TTC549 (cell line): ENCODE results near the gene COG4.
"Not testable (repeated sequence)": the region's sequence is repeated elsewhere in the genome, so short reads cannot be mapped to it uniquely, and the experiment has no call there.

Experiments
- FAIRE-seq: peaks from 2 replicates; lab custom pipeline; 2012; peaks lifted over from hg19 to GRCh38; lab: Jason Lieb, UNC

The COG4 gene

GRCh38 chr16:70526403-70526802 lies 3.0 kb upstream of the COG4 start:
- no peak for FAIRE-seq

GRCh38 chr16:70524399-70524825 lies 1.1 kb upstream of the COG4 start:
- not testable (repeated sequence) for FAIRE-seq

- no peak for FAIRE-seq
These were observed 517 bp upstream of the COG4 start, which contains the start of gene SF3B3 for GRCh38 chr16:70523743-70524398. Gene SF3B3 (plus strand): TSS chr16:70523816. CDS start chr16:70526657, 2,841 bp downstream.

- no peak for FAIRE-seq
These were observed 908 bp downstream of the COG4 start for GRCh38 chr16:70522216-70523075.

- FAIRE-seq = no peak
These were observed 2.6 kb downstream of the COG4 start for GRCh38 chr16:70520612-70521297.

- FAIRE-seq = no peak
These were observed 10.9 kb downstream of the COG4 start for GRCh38 chr16:70512456-70512855.

- no peak for FAIRE-seq
These were observed 11.5 kb downstream of the COG4 start for GRCh38 chr16:70511833-70512232.

- FAIRE-seq = no peak
These were observed 13.1 kb downstream of the COG4 start for GRCh38 chr16:70510216-70510615.

GRCh38 chr16:70508752-70509151 lies 14.6 kb downstream of the COG4 start:
- FAIRE-seq = no peak

- FAIRE-seq = no peak
These were observed 26.8 kb downstream of the COG4 start for GRCh38 chr16:70496513-70496912.

- FAIRE-seq = no peak
These were observed 27.8 kb downstream of the COG4 start for GRCh38 chr16:70495425-70496182.

- no peak for FAIRE-seq
These were observed 28.6 kb downstream of the COG4 start for GRCh38 chr16:70494777-70495176.

GRCh38 chr16:70494202-70494770 lies 29.1 kb downstream of the COG4 start:
- no peak for FAIRE-seq

GRCh38 chr16:70493802-70494201 lies 29.6 kb downstream of the COG4 start:
- no peak for FAIRE-seq

- FAIRE-seq = no peak
These were observed 33.1 kb downstream of the COG4 start for GRCh38 chr16:70490261-70490660.

- FAIRE-seq = no peak
These were observed 38.5 kb downstream of the COG4 start for GRCh38 chr16:70484867-70485266.

GRCh38 chr16:70483426-70483825 lies 39.9 kb downstream of the COG4 start:
- FAIRE-seq = no peak

GRCh38 chr16:70482624-70483023 lies 40.7 kb downstream of the COG4 start:
- FAIRE-seq = no peak

- no peak for FAIRE-seq
These were observed 41.3 kb downstream of the COG4 start for GRCh38 chr16:70481929-70482536.

GRCh38 chr16:70480127-70481105 lies 42.9 kb downstream of the COG4 start:
- no peak for FAIRE-seq
